DMS53 treated with DMSO at 0.1 percent for 48 hours (cell line): ENCODE measurements around the gene PTGDS.

Experiments
- DNase-seq: peaks from one replicate; lab custom pipeline; 2025; ENCODE audit not compliant: unreplicated experiment; lab: John Stamatoyannopoulos, UW

The PTGDS gene

GRCh38 chr9:136945333-136946227 is 31.7 kb upstream of the PTGDS start:
- no peak for DNase-seq

GRCh38 chr9:136946228-136947027 is 30.9 kb upstream of the PTGDS start:
- DNase-seq: no peak

- no peak for DNase-seq
Observed at GRCh38 chr9:136947028-136947891, 30.0 kb upstream of the PTGDS start.

- DNase-seq: no peak
Observed at GRCh38 chr9:136947955-136948510, 29.3 kb upstream of the PTGDS start.

- peak; percentile 67 for DNase-seq
Observed at GRCh38 chr9:136949239-136949816, 28.0 kb upstream of the PTGDS start.

GRCh38 chr9:136949817-136950655 is 27.3 kb upstream of the PTGDS start:
- DNase-seq: peak; percentile 90

- no peak for DNase-seq
Observed at GRCh38 chr9:136950656-136951276, 26.5 kb upstream of the PTGDS start.

GRCh38 chr9:136951541-136952320 is 25.6 kb upstream of the PTGDS start, which contains the start of gene LCN12:
Gene LCN12, plus strand, starts transcription at chr9:136952273. Its CDS starts 55 bp downstream, at chr9:136952328.
- no peak for DNase-seq

GRCh38 chr9:136952321-136952850 is 24.9 kb upstream of the PTGDS start:
- DNase-seq: no peak

- DNase-seq: no peak
Observed at GRCh38 chr9:136952876-136953770, 24.2 kb upstream of the PTGDS start.

- no peak for DNase-seq
Observed at GRCh38 chr9:136953771-136954269, 23.5 kb upstream of the PTGDS start.

- DNase-seq: no peak
Observed at GRCh38 chr9:136954270-136955083, 22.8 kb upstream of the PTGDS start.

GRCh38 chr9:136955202-136955942 is 21.9 kb upstream of the PTGDS start:
- no peak for DNase-seq

GRCh38 chr9:136955943-136956335 is 21.4 kb upstream of the PTGDS start:
- no peak for DNase-seq

- no peak for DNase-seq
Observed at GRCh38 chr9:136956604-136957003, 20.7 kb upstream of the PTGDS start.
